ENCODE data around the gene KIAA2012. TPM values are rescaled to one million over a fixed set of nuclear protein-coding genes. Genes with fewer than 3 reads are reported as not detected.

The KIAA2012 gene
- total RNA-seq, 1 experiment from 2014 or later: not detected

DNA sequence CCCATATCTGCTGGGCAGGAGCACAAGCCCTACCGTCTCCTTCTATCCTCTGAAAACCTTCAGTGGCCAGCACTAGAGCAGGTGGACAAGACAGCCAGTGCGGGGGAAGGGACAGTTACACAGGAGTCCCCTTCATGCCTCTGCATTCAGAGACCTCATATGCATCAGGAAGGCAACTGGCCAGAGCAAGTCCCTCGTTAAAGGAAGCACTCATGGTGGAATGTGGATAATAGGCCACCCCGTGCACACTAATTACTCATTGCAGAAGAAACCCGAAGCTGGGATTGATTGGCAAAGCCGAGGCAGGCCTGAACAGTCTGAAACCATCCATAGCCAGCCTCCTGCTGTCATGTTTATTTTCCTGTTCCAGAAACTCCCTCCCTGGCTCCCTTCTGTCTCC lies 11.2 kb downstream of the KIAA2012 start:
- Histone ChIP-seq H3K36me3 (replicated peaks; ENCODE audit: control insufficient read depth, insufficient read depth, low read length) (no peaks in the 10 kb centered on the region), H3K4me3 (ENCODE audit: insufficient read depth, low read depth, low read length) (no peak overlapping the region), H3K27me3 (ENCODE audit: control insufficient read depth, insufficient read depth, low read length) (no peaks in the 10 kb centered on the region)
- peak; percentile 24 for DNase-seq

DNA sequence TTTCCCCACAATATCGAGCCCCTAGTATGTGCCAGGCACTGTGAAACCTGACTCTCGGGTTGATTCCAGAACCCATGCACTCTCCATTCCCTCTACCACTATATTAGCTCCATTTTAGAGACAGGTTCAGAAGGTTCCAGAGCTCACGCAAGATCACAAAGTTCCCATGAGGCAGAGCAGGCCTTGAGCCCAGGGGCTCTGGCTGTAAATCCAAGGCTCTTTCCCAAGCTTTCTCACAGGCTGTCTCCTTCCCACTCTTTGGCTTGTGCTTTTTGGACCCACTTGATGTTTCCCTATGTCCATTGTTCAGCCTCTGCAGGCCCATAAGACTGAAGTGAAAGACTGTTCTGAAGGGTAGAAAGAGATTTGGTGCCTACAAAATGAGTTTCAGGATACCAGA lies 15.7 kb downstream of the KIAA2012 start:
- DNase-seq: no peak
- H3K27me3 ChIP-seq (ENCODE audit: control insufficient read depth, insufficient read depth, low read length): no peaks in the 10 kb centered on the region
- no peaks in the 10 kb centered on the region for H3K36me3 ChIP-seq (replicated peaks; ENCODE audit: control insufficient read depth, insufficient read depth, low read length)
- no peak overlapping the region for H3K4me3 ChIP-seq (ENCODE audit: insufficient read depth, low read depth, low read length)

DNA sequence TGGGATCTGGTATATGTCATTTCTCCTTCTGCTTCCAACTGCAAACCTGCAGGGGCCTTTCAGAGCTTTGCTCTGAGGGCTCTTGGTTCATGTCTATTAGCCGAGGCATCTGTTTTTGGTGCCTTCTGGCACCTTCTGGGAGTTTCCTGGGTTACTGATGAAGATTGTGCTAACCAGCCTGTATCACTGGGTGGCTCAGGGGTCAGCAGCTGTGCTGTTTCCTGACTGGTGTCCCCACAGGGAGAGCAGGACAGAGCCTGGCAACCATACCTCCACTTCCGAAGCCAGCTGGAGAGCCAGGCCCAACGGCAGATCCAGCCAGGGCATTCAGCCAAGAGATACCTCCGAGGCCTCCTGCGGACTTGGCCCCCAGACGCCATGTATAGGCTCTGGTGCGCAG lies 17.5 kb downstream of the KIAA2012 start:
- no peak for DNase-seq
- H3K4me3 ChIP-seq (ENCODE audit: insufficient read depth, low read depth, low read length): no peak overlapping the region
- H3K36me3 ChIP-seq (replicated peaks; ENCODE audit: control insufficient read depth, insufficient read depth, low read length): no peaks in the 10 kb centered on the region
- H3K27me3 ChIP-seq (ENCODE audit: control insufficient read depth, insufficient read depth, low read length): no peaks in the 10 kb centered on the region

DNA sequence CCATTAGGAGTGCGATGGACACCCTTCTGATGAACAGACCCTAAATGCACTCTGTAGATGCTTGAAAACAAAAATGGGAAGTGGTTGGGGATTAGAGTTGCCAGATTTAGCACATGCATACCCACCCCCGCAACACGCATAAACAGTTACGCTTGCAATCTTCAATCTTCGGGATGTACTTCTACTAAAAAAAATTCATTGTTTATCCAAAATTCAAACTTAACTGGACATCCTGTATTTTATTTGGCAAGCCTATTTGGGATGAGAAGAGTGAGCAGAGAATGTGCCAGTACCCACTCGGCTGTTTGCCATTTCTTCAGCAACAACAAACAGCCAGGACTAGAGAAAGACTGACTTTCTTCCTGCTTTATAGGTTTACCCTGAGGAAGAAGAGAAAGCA lies 18.4 kb downstream of the KIAA2012 start:
- Histone ChIP-seq H3K36me3 (replicated peaks; ENCODE audit: control insufficient read depth, insufficient read depth, low read length) (no peaks in the 10 kb centered on the region), H3K4me3 (ENCODE audit: insufficient read depth, low read depth, low read length) (no peak overlapping the region), H3K27me3 (ENCODE audit: control insufficient read depth, insufficient read depth, low read length) (no peaks in the 10 kb centered on the region)
- no peak for DNase-seq

DNA sequence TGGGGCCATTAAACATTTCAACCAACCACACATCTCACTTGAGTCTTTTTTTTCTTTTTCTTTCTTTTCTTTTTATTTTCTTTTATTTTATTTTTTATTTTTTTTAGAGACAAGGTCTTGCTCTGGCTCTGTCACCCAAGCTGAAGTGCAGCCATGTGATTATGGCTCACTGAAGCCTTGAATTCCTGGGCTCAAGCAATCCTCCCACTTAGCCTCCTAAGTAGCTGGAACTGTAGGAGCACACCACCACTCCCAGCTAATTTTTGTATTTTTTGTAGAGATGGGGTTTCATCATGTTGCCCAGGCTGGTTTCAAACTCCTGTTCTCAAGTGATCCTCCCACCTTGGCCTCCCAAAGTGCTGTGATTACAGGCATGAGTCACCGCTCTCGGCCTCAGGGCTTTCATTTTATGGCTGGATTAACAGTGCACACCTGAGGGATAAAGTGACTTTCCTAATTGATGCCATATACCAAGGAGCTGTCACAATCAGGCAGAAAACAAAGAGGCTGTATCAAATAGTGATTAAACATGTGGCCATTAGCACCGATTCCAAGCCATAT lies 21.5 kb downstream of the KIAA2012 start:
- H3K36me3 ChIP-seq (replicated peaks; ENCODE audit: control insufficient read depth, insufficient read depth, low read length): no peaks in the 10 kb centered on the region
- H3K4me3 ChIP-seq (ENCODE audit: insufficient read depth, low read depth, low read length): no peak overlapping the region
- no peaks in the 10 kb centered on the region for H3K27me3 ChIP-seq (ENCODE audit: control insufficient read depth, insufficient read depth, low read length)
- no peak for DNase-seq

DNA sequence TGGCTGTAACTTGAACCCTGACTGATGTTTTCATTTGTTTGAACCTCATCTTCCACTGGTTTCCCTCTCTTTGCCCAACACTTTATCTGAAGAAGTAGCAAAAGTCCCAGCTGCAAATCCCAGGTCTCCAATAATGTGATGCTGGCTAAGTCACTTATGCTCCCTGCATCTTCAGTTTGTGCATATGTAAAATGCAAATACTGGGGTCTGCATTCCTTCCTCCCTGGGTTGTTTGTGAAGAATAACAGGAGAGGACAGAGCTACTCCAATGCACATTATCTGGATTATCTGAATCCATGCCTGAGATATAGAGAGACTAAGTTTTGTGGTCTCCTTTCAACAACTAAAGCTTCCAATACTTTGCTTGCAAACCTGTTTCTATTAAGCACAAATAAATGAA lies 22.2 kb downstream of the KIAA2012 start:
- Histone ChIP-seq H3K36me3 (replicated peaks; ENCODE audit: control insufficient read depth, insufficient read depth, low read length) (no peaks in the 10 kb centered on the region), H3K27me3 (ENCODE audit: control insufficient read depth, insufficient read depth, low read length) (no peaks in the 10 kb centered on the region), H3K4me3 (ENCODE audit: insufficient read depth, low read depth, low read length) (no peak overlapping the region)
- no peak for DNase-seq

DNA sequence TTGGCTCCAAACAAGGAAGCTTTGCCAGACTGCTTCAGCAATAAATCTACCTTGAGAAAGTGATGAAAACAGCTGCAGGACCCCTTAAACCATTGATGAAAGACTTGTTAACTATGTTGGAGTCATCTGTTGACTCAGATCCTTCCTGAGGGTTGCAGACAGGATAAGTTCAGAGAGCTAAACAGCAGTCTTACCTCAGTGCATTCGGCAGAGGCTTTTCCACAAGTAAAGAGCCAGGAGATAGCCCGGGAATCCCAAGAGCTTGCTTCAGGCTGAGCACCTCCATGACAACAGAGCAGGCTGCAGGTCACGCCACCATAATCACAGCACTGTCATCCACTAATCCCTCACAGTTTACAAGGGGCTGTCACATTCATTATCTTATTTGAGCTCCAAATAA lies 23.7 kb downstream of the KIAA2012 start:
- no peak for DNase-seq
- Histone ChIP-seq H3K4me3 (ENCODE audit: insufficient read depth, low read depth, low read length) (no peak overlapping the region), H3K27me3 (ENCODE audit: control insufficient read depth, insufficient read depth, low read length) (no peaks in the 10 kb centered on the region), H3K36me3 (replicated peaks; ENCODE audit: control insufficient read depth, insufficient read depth, low read length) (no peaks in the 10 kb centered on the region)

DNA sequence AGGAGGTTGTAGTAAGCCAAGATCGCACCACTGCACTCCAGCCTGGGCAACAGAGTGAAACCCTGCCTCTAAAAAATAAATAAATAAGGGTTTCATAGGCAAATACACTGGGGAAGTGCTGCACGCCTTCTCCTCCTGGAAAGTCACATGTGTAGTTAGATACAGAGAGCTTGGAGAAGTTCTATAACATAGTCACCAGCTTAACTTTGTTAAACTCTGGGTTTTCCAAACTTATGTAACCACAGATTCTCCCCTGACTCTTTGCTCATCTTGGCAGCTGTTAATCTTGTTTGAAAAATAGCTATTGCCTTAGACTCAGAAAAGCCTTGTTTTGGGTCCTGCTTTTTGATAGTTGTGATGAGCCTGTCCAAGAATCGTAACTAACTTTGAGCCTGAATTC lies 25.2 kb downstream of the KIAA2012 start:
- no peaks in the 10 kb centered on the region for H3K36me3 ChIP-seq (replicated peaks; ENCODE audit: control insufficient read depth, insufficient read depth, low read length)
- no peaks in the 10 kb centered on the region for H3K27me3 ChIP-seq (ENCODE audit: control insufficient read depth, insufficient read depth, low read length)
- H3K4me3 ChIP-seq (ENCODE audit: insufficient read depth, low read depth, low read length): no peak overlapping the region
- DNase-seq: no peak

DNA sequence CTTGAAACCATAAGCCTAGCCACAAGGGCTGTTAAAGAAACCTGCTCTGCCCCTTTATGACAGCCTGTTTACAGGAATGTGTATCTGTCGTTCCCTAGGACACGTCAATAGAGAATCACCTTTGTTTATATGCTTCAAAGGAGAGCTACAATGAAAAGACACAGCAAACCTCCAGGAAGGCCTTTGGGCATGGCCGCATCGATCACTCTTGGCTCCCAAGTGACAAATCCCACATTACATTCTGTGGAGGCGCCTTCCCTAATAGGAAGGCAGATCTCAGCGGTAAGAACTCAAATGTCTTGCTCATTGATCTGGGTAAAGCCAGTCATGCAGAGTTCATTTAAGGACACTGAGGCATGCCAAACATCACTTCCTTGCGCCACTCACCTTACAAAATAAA lies 26.5 kb downstream of the KIAA2012 start:
- no peak for DNase-seq
- Histone ChIP-seq H3K4me3 (ENCODE audit: insufficient read depth, low read depth, low read length) (no peak overlapping the region), H3K36me3 (replicated peaks; ENCODE audit: control insufficient read depth, insufficient read depth, low read length) (no peaks in the 10 kb centered on the region), H3K27me3 (ENCODE audit: control insufficient read depth, insufficient read depth, low read length) (no peaks in the 10 kb centered on the region)

DNA sequence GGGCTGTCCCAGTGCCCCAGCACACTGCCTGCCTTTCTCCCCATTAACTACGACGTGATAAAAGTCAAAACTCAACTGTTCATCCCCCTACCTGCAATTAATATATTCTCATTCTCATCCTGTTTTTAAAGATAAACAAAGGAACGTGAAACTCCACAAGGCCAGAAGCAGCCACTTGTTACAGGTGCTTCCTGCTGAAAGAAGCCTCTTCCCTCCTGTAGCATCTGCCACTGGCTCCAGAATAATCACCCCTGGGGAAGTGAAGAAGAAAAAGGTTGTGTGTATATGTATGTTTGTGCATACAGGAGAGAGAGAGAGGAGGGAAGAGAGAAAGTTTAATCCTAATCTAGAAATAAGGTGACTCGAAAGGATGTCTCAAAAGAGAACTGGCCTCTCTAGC lies 27.1 kb downstream of the KIAA2012 start:
- H3K27me3 ChIP-seq (ENCODE audit: control insufficient read depth, insufficient read depth, low read length): no peaks in the 10 kb centered on the region
- H3K4me3 ChIP-seq (ENCODE audit: insufficient read depth, low read depth, low read length): no peak overlapping the region
- DNase-seq: no peak
- H3K36me3 ChIP-seq (replicated peaks; ENCODE audit: control insufficient read depth, insufficient read depth, low read length): no peaks in the 10 kb centered on the region

DNA sequence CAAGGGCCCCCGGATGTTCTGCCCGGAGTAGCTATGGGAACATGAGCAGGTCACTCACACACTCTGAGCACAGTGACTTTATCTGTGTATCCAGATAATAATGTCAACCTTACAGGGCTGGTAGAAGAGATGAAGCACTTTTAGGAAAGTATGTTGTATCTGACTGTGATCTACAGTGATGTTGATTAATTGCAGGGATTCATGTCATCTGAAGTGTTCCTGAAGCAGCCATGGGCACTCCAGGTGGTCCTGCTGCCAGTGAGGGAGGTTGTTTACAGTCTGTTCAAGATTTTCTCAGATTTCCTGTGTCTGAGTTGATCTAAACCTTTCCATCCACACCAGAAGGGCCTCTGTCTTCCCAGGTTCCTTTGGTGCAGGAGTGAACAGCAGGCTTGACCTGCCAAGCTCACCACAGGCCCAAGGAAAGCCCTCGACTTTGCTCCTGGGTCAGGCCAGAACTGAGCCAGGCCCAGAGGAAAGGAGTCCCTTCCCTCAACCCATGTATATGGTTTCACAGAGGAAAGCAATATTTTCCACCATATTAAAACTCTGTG lies 28.0 kb downstream of the KIAA2012 start:
- Histone ChIP-seq H3K36me3 (replicated peaks; ENCODE audit: control insufficient read depth, insufficient read depth, low read length) (no peaks in the 10 kb centered on the region), H3K27me3 (ENCODE audit: control insufficient read depth, insufficient read depth, low read length) (no peaks in the 10 kb centered on the region), H3K4me3 (ENCODE audit: insufficient read depth, low read depth, low read length) (no peak overlapping the region)
- no peak for DNase-seq

DNA sequence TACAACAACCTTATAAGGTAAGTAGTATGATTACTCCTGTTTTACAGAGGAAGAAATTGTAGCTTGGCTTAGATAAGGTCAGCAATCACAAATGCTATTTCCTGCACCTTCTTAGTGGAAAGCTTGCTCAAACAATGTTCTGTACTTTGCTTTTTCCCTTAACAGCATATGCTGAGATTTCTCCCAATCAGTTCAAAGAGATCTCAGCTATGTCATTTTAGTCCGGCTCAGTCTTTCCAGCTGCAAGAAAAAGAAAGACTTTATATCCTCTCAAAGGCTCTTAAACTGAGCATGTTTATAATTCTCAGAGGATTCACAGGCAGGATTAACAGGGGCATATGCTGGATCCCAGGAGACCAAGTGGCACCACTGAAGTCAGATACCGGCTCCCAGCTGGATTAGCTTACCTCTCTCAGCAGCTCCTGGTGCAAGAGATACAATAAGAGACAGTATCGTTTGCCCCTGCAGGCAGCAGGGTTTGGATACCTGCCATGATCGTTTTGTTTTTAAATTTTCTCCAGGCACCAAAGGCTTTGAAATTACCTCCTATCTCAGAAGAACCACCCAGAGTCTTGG lies 29.5 kb downstream of the KIAA2012 start:
- no peaks in the 10 kb centered on the region for H3K36me3 ChIP-seq (replicated peaks; ENCODE audit: control insufficient read depth, insufficient read depth, low read length)
- H3K27me3 ChIP-seq (ENCODE audit: control insufficient read depth, insufficient read depth, low read length): no peaks in the 10 kb centered on the region
- no peak overlapping the region for H3K4me3 ChIP-seq (ENCODE audit: insufficient read depth, low read depth, low read length)
- peak; percentile 28 for DNase-seq

DNA sequence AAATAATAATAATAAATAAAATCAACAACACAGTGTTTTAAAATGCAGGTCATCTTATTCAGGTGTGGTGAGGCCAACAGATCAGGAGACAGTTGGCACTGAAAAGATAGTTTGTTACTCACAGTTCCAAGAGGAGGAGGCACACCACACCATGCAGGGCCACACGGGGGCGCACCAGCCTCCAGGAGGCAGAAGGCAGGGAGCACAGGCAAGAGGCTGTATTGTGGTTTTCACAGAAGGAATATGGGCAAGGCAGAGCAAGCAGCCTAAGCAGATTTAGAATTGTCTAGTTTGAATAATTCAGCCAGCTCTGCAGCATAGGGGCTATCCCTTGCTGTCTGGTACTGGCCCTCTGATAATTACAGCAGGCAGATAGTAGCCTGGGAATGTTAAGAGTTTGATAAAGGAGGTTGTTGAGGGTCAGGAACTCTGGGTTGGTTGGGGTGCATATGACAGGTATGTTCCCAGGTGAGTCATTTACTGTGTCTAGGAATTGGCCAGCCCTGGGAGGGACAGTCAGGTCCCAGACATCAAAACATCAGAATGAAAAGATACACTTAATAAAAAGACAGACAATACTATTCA lies 31.3 kb downstream of the KIAA2012 start:
- DNase-seq: peak; percentile 54
- no peak overlapping the region for H3K4me3 ChIP-seq (ENCODE audit: insufficient read depth, low read depth, low read length)
- no peaks in the 10 kb centered on the region for H3K27me3 ChIP-seq (ENCODE audit: control insufficient read depth, insufficient read depth, low read length)
- no peaks in the 10 kb centered on the region for H3K36me3 ChIP-seq (replicated peaks; ENCODE audit: control insufficient read depth, insufficient read depth, low read length)

DNA sequence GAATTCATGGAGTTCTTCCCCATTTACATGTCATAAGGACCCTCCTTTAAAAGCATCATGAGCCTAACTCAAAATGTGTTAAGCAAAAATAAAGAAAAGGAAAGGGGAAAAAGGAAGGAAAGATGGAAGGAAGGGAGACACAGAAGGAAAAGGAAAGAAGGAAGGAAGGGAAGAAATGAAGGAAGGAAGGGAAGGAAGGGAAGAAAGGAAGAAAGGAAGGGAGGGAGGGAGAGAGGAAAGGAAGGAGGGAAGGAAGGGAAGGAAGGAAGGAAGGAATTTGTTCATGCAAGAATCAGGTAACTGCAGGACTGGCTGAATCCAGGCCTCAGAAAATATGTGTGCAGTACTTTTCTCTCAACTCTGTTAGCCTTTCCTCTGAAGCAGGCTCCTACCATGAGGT lies 32.0 kb downstream of the KIAA2012 start:
- no peak for DNase-seq
- H3K36me3 ChIP-seq (replicated peaks; ENCODE audit: control insufficient read depth, insufficient read depth, low read length): no peaks in the 10 kb centered on the region
- no peak overlapping the region for H3K4me3 ChIP-seq (ENCODE audit: insufficient read depth, low read depth, low read length)
- no peaks in the 10 kb centered on the region for H3K27me3 ChIP-seq (ENCODE audit: control insufficient read depth, insufficient read depth, low read length)

DNA sequence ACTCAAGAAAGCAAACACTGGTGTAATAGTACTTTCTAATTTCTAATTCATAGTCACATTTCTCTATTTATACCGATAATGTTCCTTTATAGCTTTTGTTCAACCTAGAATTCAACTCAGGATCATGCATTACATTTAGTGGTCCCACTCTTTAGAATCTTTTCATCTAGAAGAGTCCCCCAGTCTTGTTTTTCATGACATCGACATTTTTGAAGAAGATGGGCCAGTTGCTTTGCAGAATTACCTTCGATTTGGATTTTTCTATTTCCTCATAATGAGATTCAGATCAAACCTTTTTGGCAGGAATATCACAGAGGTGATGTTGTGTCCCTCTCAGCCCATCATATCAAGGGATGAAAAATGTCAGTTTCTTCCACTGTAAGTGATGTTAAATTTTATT lies 35.3 kb downstream of the KIAA2012 start:
- H3K4me3 ChIP-seq (ENCODE audit: insufficient read depth, low read depth, low read length): no peak overlapping the region
- no peaks in the 10 kb centered on the region for H3K27me3 ChIP-seq (ENCODE audit: control insufficient read depth, insufficient read depth, low read length)
- DNase-seq: no peak
- H3K36me3 ChIP-seq (replicated peaks; ENCODE audit: control insufficient read depth, insufficient read depth, low read length): no peaks in the 10 kb centered on the region
